ENCODE data around the gene MYCBPAP.

Gene MYCBPAP

DNA sequence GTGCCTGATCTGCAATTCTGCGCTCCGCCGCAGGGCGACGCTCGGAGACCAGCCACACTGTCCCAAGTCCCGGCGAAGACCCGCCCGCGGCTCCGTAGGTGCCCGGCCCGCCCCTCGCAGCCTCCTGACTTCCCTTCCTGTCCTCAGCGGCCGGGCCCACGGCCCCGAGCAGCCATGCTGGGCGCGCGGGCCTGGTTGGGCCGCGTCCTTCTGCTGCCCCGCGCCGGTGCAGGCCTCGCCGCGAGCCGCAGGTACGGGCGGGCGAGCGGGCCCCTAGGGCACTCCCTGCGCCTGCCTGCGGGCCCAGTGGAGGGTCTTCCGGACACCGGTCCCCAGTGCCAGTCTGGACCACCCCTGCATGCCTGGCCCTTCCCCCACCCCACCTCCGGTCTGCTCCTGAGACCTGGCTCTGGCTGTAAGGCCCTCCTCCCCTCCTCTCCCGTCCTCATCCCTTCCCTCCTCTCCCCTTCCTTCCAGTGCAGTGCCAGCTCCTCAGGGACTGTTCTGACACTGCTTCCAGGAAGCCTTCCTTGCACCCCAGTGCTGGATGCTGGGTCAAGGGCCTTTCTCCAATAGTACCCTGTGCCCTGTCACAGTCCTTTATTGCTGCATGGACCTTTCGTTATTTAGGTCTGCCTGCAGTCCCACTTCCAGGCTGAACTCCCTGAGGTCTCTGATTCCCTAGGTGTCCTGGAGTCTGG, 38.9 kb downstream of the MYCBPAP start, which contains the start of gene SPATA20:
TSS of gene SPATA20 (plus strand) at position 140 of the 701 bp plus-strand sequence. CDS start at position 175, 35 bp downstream.
- intact Hi-C loops (cut with micrococcal nuclease) = loop anchor here (1.0 to 5.0 kb wide), 5 partner anchors 80 to 295 kb away; partner anchors contain the start of gene ANKRD40
- H3K27ac Mint-ChIP-seq = peak within 1 kb of the TSS; percentile 83
- peaks cover 39% of the 10 kb centered on the region for H3K4me1 Mint-ChIP-seq (ENCODE audit: low read depth)
- H3K4me3 Mint-ChIP-seq = peak within 1 kb of the TSS; percentile 81
- H3K9me3 Mint-ChIP-seq = no peaks in the 10 kb centered on the region
- H3K27me3 Mint-ChIP-seq = peaks cover 14% of the 10 kb centered on the region
- H3K36me3 Mint-ChIP-seq (ENCODE audit: low read depth) = peaks cover 38% of the 10 kb centered on the region

- peak overlapping the region; percentile 81 for H3K4me3 Mint-ChIP-seq
- intact Hi-C loops (cut with micrococcal nuclease) = loop anchor here (1.0 to 5.0 kb wide), 5 partner anchors 79 to 295 kb away; partner anchors contain the start of gene ANKRD40
- peak overlapping the region; percentile 83 for H3K27ac Mint-ChIP-seq
These were observed 39.5 kb downstream of the MYCBPAP start for GRCh38 chr17:50547736-50548083.

DNA sequence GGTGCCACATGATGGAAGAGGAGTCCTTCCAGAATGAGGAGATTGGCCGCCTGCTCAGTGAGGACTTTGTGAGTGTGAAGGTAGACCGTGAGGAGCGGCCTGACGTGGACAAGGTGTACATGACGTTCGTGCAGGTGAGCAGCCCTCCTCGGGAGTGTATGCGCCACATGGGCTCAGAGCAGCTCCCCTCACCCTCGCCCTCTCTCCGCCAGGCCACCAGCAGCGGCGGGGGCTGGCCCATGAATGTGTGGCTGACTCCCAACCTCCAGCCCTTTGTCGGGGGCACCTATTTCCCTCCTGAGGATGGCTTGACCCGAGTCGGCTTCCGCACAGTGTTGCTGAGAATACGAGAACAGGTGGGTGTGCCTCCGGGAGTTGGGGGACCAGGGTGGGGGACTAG, 40.6 kb downstream of the MYCBPAP start:
- Mint-ChIP-seq H3K27ac (no peak overlapping the region), H3K4me1 (ENCODE audit: low read depth) (peaks cover 29% of the 10 kb centered on the region), H3K36me3 (ENCODE audit: low read depth) (peaks cover 54% of the 10 kb centered on the region), H3K4me3 (no peak overlapping the region), H3K27me3 (peaks cover 14% of the 10 kb centered on the region), H3K9me3 (no peaks in the 10 kb centered on the region)
- intact Hi-C loops (cut with micrococcal nuclease) = loop anchor here (5.0 kb wide), 1 partner anchor 158 kb away; the partner anchor contains the start of gene ANKRD40

More at GRCh38 chr17:50547736-50548083, 39.5 kb downstream of the MYCBPAP start:
- Mint-ChIP-seq H3K36me3 (ENCODE audit: low read depth) (peaks cover 44% of the 10 kb centered on the region), H3K4me1 (ENCODE audit: low read depth) (peaks cover 34% of the 10 kb centered on the region), H3K9me3 (no peaks in the 10 kb centered on the region), H3K27me3 (peaks cover 14% of the 10 kb centered on the region)

- H3K4me3 Mint-ChIP-seq = no peak overlapping the region
- H3K36me3 Mint-ChIP-seq (ENCODE audit: low read depth) = peaks cover 59% of the 10 kb centered on the region
- intact Hi-C loops (cut with micrococcal nuclease) = loop anchor here (5.0 kb wide), 1 partner anchor 158 kb away; the partner anchor contains the start of gene ANKRD40
- H3K27ac Mint-ChIP-seq = no peak overlapping the region
- no peaks in the 10 kb centered on the region for H3K9me3 Mint-ChIP-seq
- peaks cover 23% of the 10 kb centered on the region for H3K4me1 Mint-ChIP-seq (ENCODE audit: low read depth)
- H3K27me3 Mint-ChIP-seq = peaks cover 10% of the 10 kb centered on the region
These were observed 41.2 kb downstream of the MYCBPAP start for GRCh38 chr17:50549256-50549941.

DNA sequence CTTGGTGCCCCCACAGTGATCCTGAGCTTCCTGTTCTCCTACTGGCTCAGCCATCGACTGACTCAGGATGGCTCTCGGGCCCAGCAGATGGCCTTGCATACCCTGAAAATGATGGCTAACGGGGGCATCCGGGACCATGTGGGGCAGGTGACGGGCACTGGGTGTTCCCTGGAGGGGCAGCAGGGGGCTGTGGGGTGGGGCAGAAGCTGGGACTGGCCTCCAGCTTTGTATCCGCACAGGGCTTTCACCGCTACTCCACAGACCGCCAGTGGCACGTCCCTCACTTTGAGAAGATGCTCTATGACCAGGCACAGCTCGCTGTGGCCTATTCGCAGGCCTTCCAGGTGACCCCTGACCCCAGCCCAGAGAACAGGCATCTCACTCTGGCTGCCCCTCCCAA, 41.7 kb downstream of the MYCBPAP start:
- Mint-ChIP-seq H3K27ac (no peak overlapping the region), H3K27me3 (peaks cover 9% of the 10 kb centered on the region), H3K4me3 (no peak overlapping the region), H3K4me1 (ENCODE audit: low read depth) (peaks cover 17% of the 10 kb centered on the region), H3K36me3 (ENCODE audit: low read depth) (peaks cover 65% of the 10 kb centered on the region), H3K9me3 (no peaks in the 10 kb centered on the region)
- intact Hi-C loops (cut with micrococcal nuclease) = loop anchor here (5.0 kb wide), 1 partner anchor 157 kb away; the partner anchor contains the start of gene ANKRD40

DNA sequence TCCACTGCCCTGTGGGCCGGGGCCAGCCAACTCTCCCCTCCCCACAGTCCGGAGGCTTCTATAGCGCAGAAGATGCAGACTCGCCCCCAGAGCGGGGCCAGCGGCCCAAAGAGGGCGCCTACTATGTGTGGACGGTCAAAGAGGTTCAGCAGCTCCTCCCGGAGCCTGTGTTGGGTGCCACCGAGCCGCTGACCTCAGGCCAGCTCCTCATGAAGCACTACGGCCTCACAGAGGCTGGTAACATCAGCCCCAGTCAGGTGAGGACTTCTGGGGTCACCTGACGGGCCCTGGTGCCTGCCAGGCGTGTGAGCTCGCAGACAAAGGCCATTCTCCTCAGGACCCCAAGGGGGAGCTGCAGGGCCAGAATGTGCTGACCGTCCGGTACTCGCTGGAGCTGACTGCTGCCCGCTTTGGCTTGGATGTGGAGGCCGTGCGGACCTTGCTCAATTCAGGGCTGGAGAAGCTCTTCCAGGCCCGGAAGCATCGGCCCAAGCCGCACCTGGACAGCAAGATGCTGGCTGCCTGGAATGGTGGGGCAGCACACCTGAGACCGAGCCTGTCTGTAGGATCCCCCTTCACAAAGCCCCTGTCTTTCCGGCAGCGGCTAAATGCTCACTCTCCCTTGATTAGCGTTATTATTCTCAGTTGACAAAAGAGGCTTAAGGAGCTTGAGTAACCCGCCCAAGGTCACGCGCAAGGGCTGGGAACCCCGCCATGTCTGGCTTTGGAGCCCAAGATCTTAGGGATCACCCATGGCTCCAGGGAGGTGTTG, 42.6 kb downstream of the MYCBPAP start:
- Mint-ChIP-seq H3K9me3 (no peaks in the 10 kb centered on the region), H3K36me3 (ENCODE audit: low read depth) (peaks cover 74% of the 10 kb centered on the region), H3K4me3 (no peak overlapping the region), H3K27ac (no peak overlapping the region), H3K4me1 (ENCODE audit: low read depth) (peaks cover 10% of the 10 kb centered on the region), H3K27me3 (peaks cover 3% of the 10 kb centered on the region)
- intact Hi-C loops (cut with micrococcal nuclease) = no loop called here

DNA sequence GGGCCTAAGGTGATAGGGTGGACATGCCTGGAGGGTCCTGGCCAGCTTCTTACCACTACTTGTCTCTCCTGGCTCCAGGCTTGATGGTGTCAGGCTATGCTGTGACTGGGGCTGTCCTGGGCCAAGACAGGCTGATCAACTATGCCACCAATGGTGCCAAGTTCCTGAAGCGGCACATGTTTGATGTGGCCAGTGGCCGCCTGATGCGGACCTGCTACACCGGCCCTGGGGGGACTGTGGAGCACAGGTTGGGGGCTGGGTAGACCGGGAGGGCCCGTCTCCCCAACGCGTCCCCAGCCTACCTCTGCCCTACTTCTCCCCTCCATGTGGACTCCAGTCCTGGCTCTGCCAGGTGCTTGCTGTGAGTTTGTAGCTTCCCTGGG, 43.2 kb downstream of the MYCBPAP start:
- Mint-ChIP-seq H3K27ac (no peak overlapping the region), H3K27me3 (peaks cover 1% of the 10 kb centered on the region), H3K4me3 (no peak overlapping the region), H3K4me1 (ENCODE audit: low read depth) (peaks cover 10% of the 10 kb centered on the region), H3K36me3 (ENCODE audit: low read depth) (peaks cover 79% of the 10 kb centered on the region), H3K9me3 (no peaks in the 10 kb centered on the region)
- intact Hi-C loops (cut with micrococcal nuclease) = no loop called here

DNA sequence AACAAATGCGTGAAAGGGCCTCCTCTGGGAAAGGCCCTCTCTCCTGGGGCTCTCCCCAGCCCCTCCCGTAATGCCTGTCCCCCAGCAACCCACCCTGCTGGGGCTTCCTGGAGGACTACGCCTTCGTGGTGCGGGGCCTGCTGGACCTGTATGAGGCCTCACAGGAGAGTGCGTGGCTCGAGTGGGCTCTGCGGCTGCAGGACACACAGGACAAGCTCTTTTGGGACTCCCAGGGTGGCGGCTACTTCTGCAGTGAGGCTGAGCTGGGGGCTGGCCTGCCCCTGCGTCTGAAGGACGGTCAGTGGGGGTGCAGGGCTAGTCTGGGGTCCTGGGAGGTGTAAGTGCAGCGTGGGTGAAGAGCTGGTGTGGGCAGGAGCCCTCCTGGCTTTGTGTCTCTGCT, 43.6 kb downstream of the MYCBPAP start:
- Mint-ChIP-seq H3K4me1 (ENCODE audit: low read depth) (peaks cover 10% of the 10 kb centered on the region), H3K36me3 (ENCODE audit: low read depth) (peaks cover 82% of the 10 kb centered on the region), H3K27ac (peak overlapping the region; percentile 38), H3K4me3 (no peak overlapping the region), H3K9me3 (no peaks in the 10 kb centered on the region), H3K27me3 (peaks cover 6% of the 10 kb centered on the region)
- intact Hi-C loops (cut with micrococcal nuclease) = no loop called here

GRCh38 chr17:50554201-50554600, 46.0 kb downstream of the MYCBPAP start:
- no peak overlapping the region for H3K27ac Mint-ChIP-seq
- intact Hi-C loops (cut with micrococcal nuclease) = no loop called here
- H3K36me3 Mint-ChIP-seq (ENCODE audit: low read depth) = peaks cover 74% of the 10 kb centered on the region
- H3K9me3 Mint-ChIP-seq = no peaks in the 10 kb centered on the region
- H3K27me3 Mint-ChIP-seq = peaks cover 24% of the 10 kb centered on the region
- no peak overlapping the region for H3K4me3 Mint-ChIP-seq
- peaks cover 5% of the 10 kb centered on the region for H3K4me1 Mint-ChIP-seq (ENCODE audit: low read depth)

- Mint-ChIP-seq H3K36me3 (ENCODE audit: low read depth) (peaks cover 48% of the 10 kb centered on the region), H3K9me3 (no peaks in the 10 kb centered on the region), H3K4me3 (no peak overlapping the region), H3K27me3 (peaks cover 44% of the 10 kb centered on the region), H3K27ac (no peak overlapping the region), H3K4me1 (ENCODE audit: low read depth) (peaks cover 17% of the 10 kb centered on the region)
- intact Hi-C loops (cut with micrococcal nuclease) = no loop called here
These were observed 48.6 kb downstream of the MYCBPAP start for GRCh38 chr17:50556803-50557202.

- H3K9me3 Mint-ChIP-seq = no peaks in the 10 kb centered on the region
- H3K27me3 Mint-ChIP-seq = peaks cover 52% of the 10 kb centered on the region
- intact Hi-C loops (cut with micrococcal nuclease) = no loop called here
- no peak overlapping the region for H3K27ac Mint-ChIP-seq
- no peak overlapping the region for H3K4me3 Mint-ChIP-seq
- peaks cover 24% of the 10 kb centered on the region for H3K4me1 Mint-ChIP-seq (ENCODE audit: low read depth)
- H3K36me3 Mint-ChIP-seq (ENCODE audit: low read depth) = peaks cover 39% of the 10 kb centered on the region
These were observed 49.4 kb downstream of the MYCBPAP start for GRCh38 chr17:50557630-50558029.

GRCh38 chr17:50558091-50558490, 49.9 kb downstream of the MYCBPAP start:
- Mint-ChIP-seq H3K27me3 (peaks cover 57% of the 10 kb centered on the region), H3K9me3 (no peaks in the 10 kb centered on the region), H3K4me1 (ENCODE audit: low read depth) (peaks cover 24% of the 10 kb centered on the region), H3K4me3 (no peak overlapping the region), H3K27ac (no peak overlapping the region), H3K36me3 (ENCODE audit: low read depth) (peaks cover 36% of the 10 kb centered on the region)
- intact Hi-C loops (cut with micrococcal nuclease) = no loop called here

GRCh38 chr17:50558581-50558940, 50.3 kb downstream of the MYCBPAP start:
- Mint-ChIP-seq H3K27ac (no peak overlapping the region), H3K9me3 (no peaks in the 10 kb centered on the region), H3K27me3 (peaks cover 61% of the 10 kb centered on the region), H3K4me1 (ENCODE audit: low read depth) (peaks cover 24% of the 10 kb centered on the region), H3K36me3 (ENCODE audit: low read depth) (peaks cover 31% of the 10 kb centered on the region), H3K4me3 (no peak overlapping the region)
- intact Hi-C loops (cut with micrococcal nuclease) = no loop called here

Data from dendritic cell treated with granulocyte-macrophage colony-stimulating factor and Interleukin-4, amounts not matched to agents 40 ng/mL and 50 ng/mL, for 4 days (primary cell).